Measurements from ENCODE around the gene CCDC102A. TPM values are rescaled to one million over a fixed set of nuclear protein-coding genes. Genes with fewer than 3 reads are reported as not detected.
"Not testable (repeated sequence)": the region's sequence is repeated elsewhere in the genome, so short reads cannot be mapped to it uniquely, and the experiment has no call there.

CCDC102A gene
- 5.5 TPM for total RNA-seq
- long read RNA-seq, transcript CCDC102A-201 (9 exons, 2,463 nt), result major isoform, 44 of 60 reads
- long read RNA-seq, partial matches to known transcripts, result 15 of 60 reads
- long read RNA-seq, other reads (novel, unspliced or antisense), result 1 of 60 reads

DNA sequence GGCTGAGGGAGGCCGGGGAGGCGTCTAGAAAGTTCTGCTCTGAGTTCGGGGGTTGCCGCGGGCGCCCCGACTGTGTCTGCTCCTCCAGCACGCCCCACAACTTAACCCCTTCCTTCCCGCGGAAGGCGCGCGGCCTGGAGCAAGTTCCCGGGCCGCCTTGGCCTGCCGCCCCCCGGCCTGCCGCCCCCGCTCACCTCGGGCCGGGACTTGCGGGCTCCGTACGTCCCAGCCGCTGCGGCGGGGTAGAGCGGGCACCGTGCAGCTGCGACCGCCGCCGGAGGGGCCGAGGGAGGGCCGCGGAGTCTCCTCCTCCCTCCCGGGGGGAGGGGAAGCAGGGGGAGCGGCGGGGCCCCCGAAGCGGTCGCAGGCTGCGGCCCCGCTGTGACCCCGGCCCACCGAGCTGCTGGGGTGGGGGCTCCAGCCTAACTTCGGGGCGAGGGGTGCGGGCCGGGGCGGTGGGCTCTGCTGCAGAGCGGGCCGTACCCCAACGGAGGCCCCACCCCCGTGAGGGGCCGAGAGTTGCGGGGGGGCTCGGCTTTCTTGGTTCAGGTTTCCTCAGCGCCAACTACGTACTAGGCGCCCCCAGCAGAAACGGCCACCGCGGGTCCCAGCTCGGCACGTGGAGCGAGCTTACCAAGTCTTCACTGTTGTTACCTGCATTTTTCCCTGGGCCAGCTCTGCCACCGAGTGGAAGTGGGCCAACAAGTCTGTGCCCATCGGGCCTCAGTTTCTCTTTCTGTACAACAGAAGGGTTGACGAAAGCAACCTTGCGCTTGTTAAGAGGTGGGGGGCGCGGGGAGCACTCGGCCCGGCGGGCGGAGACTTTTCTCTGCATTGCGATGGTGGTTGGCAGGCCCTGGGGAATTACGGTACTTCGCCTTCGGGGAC, at the start of gene CCDC102A:
Gene CCDC102A (minus strand): TSS at position 266 of the 888 bp plus-strand sequence. CDS start 7,394 bp downstream, outside the sequence.
- intact Hi-C loops (cut with DNase I), result loop anchor here (5.0 kb wide), 1 partner anchor 74 kb away; the partner anchor contains the start of gene POLR2C
- peak; percentile 75 for DNase-seq (ENCODE audit: low spot score)

DNA sequence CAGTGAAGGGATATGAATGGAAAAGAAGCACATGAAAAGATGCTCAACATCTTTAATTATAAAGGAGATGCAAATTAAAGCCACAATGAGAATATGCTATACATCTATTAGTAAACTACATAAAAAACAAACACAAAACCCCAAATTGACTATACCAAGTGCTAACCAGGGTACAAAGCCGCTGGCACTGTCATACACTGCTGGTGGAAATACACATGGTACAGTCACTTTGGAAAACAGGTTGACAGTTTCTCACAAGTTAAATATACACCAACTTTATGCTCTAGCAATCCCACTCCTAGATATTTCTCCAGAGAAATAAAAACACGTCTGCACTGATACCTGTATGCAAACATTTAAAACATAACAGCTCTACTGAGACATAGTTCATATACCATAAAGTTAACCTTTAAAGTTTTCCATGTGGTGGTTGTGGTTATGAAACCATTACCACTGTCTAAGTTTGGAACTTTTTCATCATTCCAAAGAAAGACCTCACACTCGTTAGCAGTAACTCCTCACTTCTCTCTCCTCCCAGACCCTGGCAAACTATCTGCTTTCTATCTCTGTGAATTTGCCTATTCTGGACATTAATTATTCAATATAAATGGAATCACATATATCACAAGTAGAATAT, 48.8 kb upstream of the CCDC102A start:
- intact Hi-C loops (cut with DNase I), result no loop called here

DNA sequence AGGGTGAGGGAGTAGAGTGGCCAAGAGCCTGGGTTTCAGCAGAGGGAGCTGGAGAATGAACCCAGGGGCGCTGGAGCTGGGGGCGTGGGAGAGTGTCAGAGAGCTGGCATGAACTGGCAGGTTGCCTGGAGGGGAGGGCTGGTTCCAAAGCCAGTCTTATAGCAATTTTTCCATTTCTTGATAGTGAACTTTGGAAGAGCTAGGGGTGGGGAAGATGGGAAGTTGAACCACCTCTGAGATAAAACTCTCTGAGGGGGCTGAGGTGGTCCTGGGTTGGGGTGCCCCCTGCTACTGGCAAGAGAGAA, 42.9 kb upstream of the CCDC102A start:
- no peak for DNase-seq (ENCODE audit: low spot score)
- intact Hi-C loops (cut with DNase I), result loop anchor here (5.0 kb wide), 1 partner anchor 143 kb away; no protein-coding TSS in a partner anchor

More for the DNA sequence above, 48.8 kb upstream of the CCDC102A start:
- DNase-seq (ENCODE audit: low spot score), result no peak

DNA sequence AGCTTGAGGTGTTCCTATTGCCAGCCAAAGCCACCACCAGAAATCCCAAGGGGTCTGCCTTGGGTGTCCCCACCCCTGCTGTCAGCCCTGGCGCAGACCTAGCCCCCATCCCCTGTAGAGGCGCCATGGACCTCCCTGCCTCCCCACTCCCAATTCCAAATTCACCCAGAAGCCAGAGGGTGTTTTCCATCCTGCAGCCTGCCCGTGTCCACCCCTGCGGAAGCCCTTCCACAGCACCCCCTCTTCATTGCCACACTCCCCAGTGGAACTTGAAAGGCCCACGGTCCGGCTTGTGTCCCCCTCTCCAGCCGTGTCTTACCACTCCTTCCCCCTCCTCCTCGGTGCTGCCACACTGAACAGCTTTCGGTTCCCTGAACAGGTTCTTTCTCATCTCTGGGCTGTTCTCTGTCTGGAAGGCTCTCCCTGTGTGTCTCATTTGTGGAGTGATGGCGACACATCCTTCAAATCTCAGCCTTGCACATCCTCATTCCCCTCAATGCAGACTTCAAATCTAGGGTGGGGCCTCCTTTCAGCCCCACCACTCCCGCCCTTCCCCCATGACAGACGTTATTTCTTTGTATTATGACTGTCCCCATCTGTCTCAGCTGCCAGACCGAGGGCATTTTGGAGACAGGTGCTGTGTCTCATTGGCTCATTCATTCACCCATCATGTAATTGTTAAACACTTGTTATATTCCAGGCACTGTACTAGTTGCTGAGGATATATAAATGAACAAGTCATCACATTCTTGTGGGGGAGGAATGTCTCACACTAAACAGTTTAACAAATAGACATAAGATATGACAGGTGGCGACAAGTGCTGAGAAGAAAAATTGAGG, 42.4 kb upstream of the CCDC102A start:
- intact Hi-C loops (cut with DNase I), result loop anchor here (5.0 kb wide), 1 partner anchor 144 kb away; no protein-coding TSS in a partner anchor
- no peak for DNase-seq (ENCODE audit: low spot score)

DNA sequence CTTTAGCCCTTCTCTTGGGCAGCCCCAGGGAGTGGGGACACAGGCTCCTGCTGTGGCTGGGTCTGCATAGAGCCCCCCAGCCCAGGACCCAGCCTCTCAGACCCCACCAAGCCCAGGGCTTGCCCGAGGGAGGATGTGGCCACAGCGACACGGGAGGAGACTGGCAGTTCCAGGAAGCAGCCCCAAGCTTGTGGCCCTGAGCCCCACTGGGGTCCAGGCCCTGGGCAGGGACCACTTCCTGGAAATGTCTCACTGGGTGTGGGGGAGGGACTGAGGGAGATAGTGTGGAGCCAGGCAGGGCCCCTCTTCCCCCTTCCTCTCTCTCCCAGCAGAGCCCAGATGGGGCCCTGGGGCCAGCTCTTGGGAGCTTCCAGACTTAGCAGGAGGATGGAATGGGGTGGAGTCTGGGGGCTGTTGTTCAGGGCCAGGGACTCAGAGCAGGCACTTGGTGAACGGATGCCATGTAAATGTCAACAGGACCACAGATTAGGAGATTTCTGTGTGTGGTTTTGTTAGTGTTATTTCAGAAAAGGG, 41.4 kb upstream of the CCDC102A start:
- intact Hi-C loops (cut with DNase I), result loop anchor here (5.0 kb wide), 1 partner anchor 145 kb away; no protein-coding TSS in a partner anchor
- no peak for DNase-seq (ENCODE audit: low spot score)

DNA sequence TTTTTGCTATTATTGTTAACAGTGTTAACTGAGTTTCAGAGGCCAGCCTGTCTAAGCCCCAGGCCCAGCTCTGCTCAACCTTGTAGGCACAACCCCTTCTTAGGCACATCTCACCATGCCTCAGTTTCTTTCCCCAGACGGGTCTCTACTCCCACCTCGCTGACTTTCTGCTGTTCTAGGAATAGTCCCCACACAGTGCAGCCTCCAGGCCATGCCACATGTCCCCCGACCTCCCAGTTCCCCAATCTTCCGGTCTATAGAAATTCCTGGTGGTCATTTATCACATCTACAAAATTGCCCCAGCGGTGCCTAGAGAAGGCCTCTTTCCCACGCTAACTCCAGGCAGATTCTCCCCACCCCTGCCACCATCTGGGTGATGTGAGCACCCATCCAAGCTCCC, 40.8 kb upstream of the CCDC102A start:
- no peak for DNase-seq (ENCODE audit: low spot score)
- intact Hi-C loops (cut with DNase I), result loop anchor here (5.0 kb wide), 1 partner anchor 145 kb away; no protein-coding TSS in a partner anchor

DNA sequence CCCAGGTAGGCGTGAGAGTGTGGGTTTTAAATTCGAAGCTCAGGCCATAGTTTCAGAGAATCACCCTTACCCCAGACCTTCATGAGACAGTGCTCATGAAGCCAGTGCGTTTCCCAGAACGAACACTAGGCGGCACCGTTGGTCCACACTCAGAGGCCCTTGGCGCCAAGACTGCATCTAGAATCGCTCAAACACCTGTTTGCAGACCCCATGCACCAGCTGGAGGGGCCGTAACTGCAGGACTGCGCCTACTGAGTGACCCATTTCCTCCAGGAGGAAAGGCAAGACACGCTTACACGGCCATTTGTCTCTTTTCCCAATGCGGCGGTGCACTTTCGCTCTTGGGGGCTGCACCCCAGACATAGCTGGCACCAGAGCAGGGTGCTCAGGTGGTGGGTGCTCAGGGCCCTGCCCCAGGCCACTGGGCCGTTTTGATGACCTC, 40.1 kb upstream of the CCDC102A start:
- no peak for DNase-seq (ENCODE audit: low spot score)
- intact Hi-C loops (cut with DNase I), result loop anchor here (5.0 kb wide), 1 partner anchor 146 kb away; no protein-coding TSS in a partner anchor

DNA sequence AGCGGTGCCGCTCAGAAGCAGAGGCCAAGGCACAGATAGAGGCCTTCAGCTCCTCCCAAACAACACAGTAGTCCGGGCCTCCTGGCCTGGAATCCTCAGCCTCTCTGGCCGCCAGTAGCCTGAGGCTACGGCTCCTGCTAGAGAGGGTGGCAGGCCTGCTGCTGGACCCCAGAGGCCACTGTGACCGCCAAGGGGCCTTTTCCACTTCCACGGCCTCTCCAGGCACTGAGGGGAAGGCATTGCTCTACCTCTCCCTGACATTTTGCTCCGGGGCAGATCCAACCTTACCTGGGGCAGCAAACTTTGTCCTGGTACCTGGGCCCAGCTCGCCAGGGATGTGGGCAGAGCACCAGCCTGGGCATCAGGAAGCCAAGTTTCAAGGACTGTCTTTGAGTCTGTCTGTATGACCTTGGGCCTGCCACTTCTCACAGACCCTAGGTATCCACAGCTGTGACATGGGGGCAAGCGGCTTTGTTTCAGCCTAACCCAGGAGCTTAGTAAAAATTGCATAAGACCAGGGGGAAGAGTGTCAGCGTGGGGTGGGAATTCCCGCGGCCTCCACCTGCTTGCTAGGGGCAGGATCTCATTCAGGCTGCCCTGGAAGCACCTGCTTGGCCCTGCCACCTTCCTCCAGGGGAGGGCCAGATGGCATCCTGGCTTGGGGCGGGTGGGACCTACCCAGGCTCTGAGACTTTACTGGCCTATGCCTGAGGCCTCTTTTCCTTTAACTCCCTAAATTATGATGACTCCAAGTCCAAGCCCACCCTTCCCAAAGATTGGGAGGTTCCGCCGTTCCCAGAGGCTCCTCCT, 39.3 kb upstream of the CCDC102A start:
- no peak for DNase-seq (ENCODE audit: low spot score)
- intact Hi-C loops (cut with DNase I), result loop anchor here (5.0 kb wide), 1 partner anchor 147 kb away; no protein-coding TSS in a partner anchor

DNA sequence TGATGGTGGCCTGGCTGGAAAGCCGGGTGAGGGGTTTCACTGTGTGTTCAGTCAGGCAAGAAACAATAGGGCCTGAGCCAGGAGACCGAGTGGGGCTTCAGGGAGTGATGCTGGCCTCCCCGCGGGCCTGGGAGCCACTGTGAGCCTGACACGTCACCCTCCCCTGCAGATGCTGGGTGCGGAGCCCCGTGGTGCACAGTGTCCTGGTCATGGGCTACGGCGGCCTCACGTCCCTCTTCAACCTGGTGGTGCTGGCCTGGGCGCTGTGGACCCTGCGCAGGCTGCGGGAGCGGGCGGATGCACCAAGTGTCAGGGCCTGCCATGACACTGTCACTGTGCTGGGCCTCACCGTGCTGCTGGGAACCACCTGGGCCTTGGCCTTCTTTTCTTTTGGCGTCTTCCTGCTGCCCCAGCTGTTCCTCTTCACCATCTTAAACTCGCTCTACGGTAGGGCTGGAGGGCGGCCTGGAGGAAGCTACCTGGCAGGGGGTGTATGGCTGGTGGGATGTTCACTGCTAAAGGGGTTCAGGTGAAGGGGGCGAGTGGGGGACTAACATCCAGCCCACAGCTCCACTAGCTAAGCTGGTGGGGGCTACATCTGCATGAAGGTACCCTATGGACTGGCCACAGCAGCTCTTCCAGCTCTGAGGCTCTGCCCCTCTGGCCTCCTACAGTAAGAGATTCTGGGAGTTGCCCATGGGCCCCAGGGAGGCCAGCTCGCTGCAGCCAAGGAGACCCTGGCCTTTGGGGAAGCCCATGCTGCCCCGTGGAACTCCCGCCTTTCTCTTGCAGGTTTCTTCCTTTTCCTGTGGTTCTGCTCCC, 38.5 kb upstream of the CCDC102A start:
- intact Hi-C loops (cut with DNase I), result loop anchor here (5.0 kb wide), 1 partner anchor 147 kb away; no protein-coding TSS in a partner anchor
- no peak for DNase-seq (ENCODE audit: low spot score)

DNA sequence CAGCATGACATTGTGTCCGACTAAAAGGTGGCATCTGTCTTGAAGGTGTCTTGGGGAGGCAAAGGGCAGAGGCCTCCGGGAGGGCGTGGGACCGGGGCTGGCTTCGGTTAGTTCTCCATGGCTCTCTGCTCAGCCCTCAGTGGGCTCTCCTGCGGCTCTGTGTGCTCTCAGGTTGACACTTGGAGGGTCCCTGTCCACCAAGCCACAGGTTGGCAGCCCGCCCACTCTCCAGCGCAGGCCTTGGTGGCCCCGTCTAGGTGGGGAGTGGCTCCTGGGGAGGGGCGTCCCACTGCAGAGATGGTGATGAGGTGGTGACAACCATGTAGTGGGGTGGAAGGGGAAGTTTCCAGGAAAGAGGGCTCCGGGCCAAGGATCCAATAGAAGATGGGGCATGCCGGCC, 37.7 kb upstream of the CCDC102A start:
- no peak for DNase-seq (ENCODE audit: low spot score)
- intact Hi-C loops (cut with DNase I), result no loop called here

DNA sequence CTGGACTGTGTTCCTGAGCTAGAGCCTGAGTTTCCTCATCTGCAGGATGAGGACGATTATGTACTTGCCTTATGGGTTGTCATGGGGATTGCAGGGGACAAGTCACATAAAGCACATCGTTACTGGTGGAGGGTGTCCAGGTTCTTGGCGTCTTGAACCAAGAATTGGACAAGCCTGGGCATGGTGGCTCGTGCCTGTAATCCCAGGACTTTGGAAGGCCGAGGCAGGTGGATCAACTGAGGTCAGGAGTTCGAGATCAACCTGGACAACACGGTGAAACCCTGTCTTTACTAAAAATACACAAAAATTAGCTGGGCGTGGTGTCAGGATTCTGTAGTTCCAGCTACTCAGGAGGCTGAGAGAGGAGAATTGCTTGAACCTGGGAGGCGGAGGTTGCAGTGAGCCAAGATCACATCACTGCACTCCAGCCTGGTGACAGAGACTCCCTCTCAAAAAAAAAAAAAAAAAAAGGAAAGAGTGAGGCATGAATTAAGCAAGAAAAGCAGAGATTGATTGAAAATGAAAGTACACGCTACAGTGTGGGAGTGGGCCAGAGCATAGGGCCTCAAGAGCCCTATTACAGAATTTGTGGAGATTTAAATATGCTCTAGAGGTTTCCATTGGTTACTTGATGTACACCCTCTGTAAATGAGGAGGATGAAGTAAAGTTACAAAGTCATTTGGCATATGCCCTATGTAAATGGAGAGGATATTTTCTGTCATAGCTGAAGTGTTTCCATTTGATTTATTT, 36.8 kb upstream of the CCDC102A start:
- DNase-seq (ENCODE audit: low spot score), result no peak
- intact Hi-C loops (cut with DNase I), result no loop called here

DNA sequence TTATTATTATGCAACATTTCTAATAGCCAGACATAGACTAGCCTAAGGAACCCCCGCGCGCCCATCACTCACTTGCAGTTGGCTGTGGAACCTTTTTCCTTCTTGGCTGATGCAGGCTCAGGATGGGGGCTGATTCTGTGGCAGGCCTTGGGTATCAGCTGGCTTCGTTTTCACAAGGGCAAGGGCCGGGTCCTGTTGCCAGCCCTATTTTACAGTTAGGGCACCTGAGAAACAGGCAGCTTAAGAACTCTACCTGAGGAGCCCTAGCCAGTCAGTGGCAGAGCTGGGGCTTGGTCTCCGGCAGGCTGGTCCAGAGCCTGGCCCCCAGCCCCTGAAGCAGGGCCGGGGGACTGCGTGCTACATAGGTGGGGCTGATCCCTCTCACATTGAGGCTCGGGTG, 34.7 kb upstream of the CCDC102A start:
- no peak for DNase-seq (ENCODE audit: low spot score)
- intact Hi-C loops (cut with DNase I), result no loop called here

DNA sequence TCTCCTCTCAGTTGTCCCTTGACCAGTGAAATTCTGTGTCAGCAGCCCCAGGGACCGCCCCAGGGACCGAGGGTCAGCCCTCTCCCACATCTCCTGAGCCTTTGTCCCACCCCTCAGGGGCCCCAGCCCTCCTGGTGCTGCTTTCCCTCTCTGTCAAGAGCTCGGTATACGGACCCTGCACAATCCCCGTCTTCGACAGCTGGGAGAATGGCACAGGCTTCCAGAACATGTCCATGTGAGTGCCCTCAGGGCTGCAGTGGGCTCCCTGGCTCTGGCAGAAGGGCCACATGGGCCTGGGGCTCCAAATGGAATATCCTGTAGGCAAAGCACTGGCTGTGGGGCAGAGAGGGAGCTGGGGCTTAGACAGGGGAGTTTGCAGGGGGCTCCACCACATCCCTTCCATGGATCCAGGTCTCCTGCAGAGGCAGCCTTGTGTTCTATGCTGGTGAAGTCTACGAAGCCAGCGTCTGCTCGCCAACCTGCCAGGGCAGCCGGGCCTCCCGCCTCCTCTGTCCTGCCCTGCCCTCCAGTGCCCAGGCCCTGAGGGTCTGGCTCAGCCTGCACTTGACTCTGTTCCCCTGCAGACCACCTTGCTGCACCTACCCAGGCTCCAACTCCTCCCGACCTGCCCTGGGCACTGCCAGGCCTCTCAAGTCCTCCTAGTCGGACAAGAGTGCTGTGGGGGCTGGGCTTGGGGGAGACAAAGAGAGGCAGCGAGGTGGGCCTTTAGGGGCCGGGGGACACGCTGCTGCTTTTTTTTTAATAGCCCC, 34.1 kb upstream of the CCDC102A start:
- intact Hi-C loops (cut with DNase I), result no loop called here

DNA sequence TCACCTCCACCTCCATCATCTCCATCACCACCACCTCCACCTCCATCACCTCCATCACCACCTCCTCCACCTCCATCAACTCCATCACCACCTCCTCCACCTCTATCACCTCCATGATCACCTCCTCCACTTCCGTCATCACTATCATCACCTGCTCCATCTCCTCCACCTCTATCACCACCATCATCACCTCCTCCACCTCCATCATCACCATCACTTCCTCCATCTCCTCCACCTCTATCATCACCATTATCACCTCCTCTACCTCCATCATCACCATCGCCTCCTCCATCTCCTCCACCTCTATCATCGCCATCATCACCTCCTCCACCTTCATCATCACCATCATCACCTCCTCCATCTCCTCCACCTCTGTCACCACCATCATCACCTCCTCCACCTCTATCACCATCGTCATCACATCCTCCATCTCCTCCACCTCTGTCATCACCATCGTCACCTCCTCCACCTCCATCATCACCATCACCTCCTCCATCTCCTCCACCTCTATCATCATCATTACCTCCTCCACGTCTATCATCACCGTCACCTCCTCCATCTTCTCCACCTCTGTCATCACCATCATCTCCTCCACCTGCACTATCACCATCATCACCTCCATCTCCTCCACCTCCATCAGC, 33.1 kb upstream of the CCDC102A start:
- no peak for DNase-seq (ENCODE audit: low spot score)
- intact Hi-C loops (cut with DNase I), result no loop called here

More for the DNA sequence above, 34.1 kb upstream of the CCDC102A start:
- no peak for DNase-seq (ENCODE audit: low spot score)

DNA sequence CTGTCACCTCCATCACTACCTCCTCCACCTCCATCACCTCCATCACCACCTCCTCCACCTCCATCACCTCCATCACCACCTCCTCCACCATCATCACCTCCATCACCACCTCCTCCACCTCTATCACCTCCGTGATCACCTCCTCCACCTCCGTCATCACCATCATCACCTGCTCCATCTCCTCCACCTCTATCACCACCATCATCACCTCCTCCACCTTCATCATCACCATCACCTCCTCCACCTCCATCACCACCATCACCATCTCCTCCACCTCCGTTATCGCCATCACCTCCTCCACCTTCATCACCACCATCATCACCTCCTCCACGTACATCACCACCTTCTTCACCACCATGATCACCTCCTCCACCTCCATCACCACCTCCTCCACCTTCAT, 32.4 kb upstream of the CCDC102A start:
- intact Hi-C loops (cut with DNase I); DNase-seq (ENCODE audit: low spot score): not testable (repeated sequence)

All from cardiac septum (tissue), 1 donor.